HG03025 (cell line): ENCODE data around the gene ENOX1.

ENCODE experiments used
- ATAC-seq: cut with Tn5 transposase; IDR thresholded peaks from one replicate; pipeline ENCODE4 v1.9.1; 2021; ENCODE audit warnings: mild to moderate bottlenecking, moderate library complexity; ENCODE audit not compliant: unreplicated experiment, low FRiP score

The ENOX1 gene

GRCh38 chr13:43785650-43786471, 911 bp downstream of the ENOX1 start:
- no peak for ATAC-seq

- no peak for ATAC-seq
These were observed 1.5 kb downstream of the ENOX1 start for GRCh38 chr13:43785261-43785649.

- no peak for ATAC-seq
These were observed 2.3 kb downstream of the ENOX1 start for GRCh38 chr13:43784496-43784895.

- no peak for ATAC-seq
These were observed 3.0 kb downstream of the ENOX1 start for GRCh38 chr13:43783820-43784219.

- ATAC-seq, result no peak
These were observed 4.1 kb downstream of the ENOX1 start for GRCh38 chr13:43782686-43783085.

- no peak for ATAC-seq
These were observed 6.1 kb downstream of the ENOX1 start for GRCh38 chr13:43780666-43781065.

- ATAC-seq, result no peak
These were observed 10.2 kb downstream of the ENOX1 start for GRCh38 chr13:43776501-43777079.

GRCh38 chr13:43776006-43776405, 10.8 kb downstream of the ENOX1 start:
- ATAC-seq, result no peak

- no peak for ATAC-seq
These were observed 13.2 kb downstream of the ENOX1 start for GRCh38 chr13:43773602-43774001.

- no peak for ATAC-seq
These were observed 15.9 kb downstream of the ENOX1 start for GRCh38 chr13:43770871-43771270.

- no peak for ATAC-seq
These were observed 17.2 kb downstream of the ENOX1 start for GRCh38 chr13:43769529-43769928.

- no peak for ATAC-seq
These were observed 19.3 kb downstream of the ENOX1 start for GRCh38 chr13:43767341-43767931.

GRCh38 chr13:43766725-43767124, 20.0 kb downstream of the ENOX1 start:
- no peak for ATAC-seq

- ATAC-seq, result no peak
These were observed 22.4 kb downstream of the ENOX1 start for GRCh38 chr13:43764349-43764748.

- ATAC-seq, result no peak
These were observed 23.5 kb downstream of the ENOX1 start for GRCh38 chr13:43763143-43763759.

GRCh38 chr13:43761616-43762315, 25.0 kb downstream of the ENOX1 start:
- no peak for ATAC-seq

- ATAC-seq, result no peak
These were observed 26.5 kb downstream of the ENOX1 start for GRCh38 chr13:43760257-43760656.

- peak; percentile 87 for ATAC-seq
These were observed 27.9 kb downstream of the ENOX1 start for GRCh38 chr13:43758834-43759233.

GRCh38 chr13:43757266-43757665, 29.5 kb downstream of the ENOX1 start:
- no peak for ATAC-seq

GRCh38 chr13:43755844-43756243, 30.9 kb downstream of the ENOX1 start:
- no peak for ATAC-seq

- ATAC-seq, result no peak
These were observed 35.1 kb downstream of the ENOX1 start for GRCh38 chr13:43751624-43752023.
